ENCODE measurements around the gene FRMD5.

The FRMD5 gene

DNA sequence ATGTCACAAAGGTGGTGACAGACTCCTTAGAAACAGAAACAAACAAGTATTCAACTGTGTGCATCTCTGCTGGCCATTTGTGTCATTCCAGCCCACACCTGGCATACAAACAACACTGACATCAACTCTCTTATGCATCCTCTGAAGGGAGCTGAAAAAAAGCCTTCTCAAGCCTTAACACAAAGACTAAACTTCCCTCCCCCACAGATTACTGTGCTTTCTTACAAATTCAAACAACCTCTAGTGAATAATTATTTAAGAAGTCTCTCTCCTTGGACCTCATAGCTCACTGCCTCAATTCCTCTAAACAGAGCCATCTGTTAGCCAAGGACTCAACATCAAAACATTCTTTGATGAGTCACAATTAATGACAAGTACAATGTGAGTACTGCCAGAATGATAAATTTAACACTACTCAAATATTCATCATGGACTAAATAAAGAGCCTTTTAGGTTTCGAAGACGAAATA, 236.2 kb downstream of the FRMD5 start:
- H3K4me3 ChIP-seq (ENCODE audit: low read length) = no peak overlapping the region
- TF ChIP-seq, protein P1, sequence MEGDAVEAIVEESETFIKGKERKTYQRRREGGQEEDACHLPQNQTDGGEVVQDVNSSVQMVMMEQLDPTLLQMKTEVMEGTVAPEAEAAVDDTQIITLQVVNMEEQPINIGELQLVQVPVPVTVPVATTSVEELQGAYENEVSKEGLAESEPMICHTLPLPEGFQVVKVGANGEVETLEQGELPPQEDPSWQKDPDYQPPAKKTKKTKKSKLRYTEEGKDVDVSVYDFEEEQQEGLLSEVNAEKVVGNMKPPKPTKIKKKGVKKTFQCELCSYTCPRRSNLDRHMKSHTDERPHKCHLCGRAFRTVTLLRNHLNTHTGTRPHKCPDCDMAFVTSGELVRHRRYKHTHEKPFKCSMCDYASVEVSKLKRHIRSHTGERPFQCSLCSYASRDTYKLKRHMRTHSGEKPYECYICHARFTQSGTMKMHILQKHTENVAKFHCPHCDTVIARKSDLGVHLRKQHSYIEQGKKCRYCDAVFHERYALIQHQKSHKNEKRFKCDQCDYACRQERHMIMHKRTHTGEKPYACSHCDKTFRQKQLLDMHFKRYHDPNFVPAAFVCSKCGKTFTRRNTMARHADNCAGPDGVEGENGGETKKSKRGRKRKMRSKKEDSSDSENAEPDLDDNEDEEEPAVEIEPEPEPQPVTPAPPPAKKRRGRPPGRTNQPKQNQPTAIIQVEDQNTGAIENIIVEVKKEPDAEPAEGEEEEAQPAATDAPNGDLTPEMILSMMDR (conservative IDR thresholded peaks at IDR 0.05; ENCODE audit: low read depth, low read length) = no peak
- peak; percentile 63 for DNase-seq (ENCODE audit: low read depth)

GRCh38 chr15:43957724-43958123, 237.3 kb downstream of the FRMD5 start:
- no peak overlapping the region for H3K4me3 ChIP-seq (ENCODE audit: low read length)
- no peak for DNase-seq (ENCODE audit: low read depth)
- TF ChIP-seq, protein P1 (conservative IDR thresholded peaks at IDR 0.05; ENCODE audit: low read depth, low read length) = no peak

DNA sequence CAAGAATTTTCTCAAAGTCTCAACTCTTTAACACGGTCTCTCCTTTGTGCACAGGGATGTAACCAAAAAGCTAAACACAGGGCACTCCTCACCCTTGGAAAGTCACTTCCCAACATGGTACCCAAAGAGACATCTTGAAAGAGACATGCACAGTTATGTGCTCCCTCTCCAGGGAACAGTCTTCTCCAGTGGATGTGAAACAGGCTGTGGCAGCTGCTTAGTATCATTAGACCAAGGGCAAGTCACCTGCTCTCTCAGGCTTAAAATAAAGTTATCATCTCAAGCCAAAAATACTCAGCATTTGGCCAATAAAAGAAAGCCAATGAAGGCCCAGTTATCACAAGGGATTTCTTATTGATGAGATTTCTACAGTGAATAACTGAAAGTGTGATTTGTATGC, 239.9 kb downstream of the FRMD5 start:
- DNase-seq (ENCODE audit: low read depth) = no peak
- no peak overlapping the region for H3K4me3 ChIP-seq (ENCODE audit: low read length)
- TF ChIP-seq, protein P1 (conservative IDR thresholded peaks at IDR 0.05; ENCODE audit: low read depth, low read length) = no peak

- TF ChIP-seq, protein P1 (conservative IDR thresholded peaks at IDR 0.05; ENCODE audit: low read depth, low read length) = no peak
- DNase-seq (ENCODE audit: low read depth) = no peak
Measured at GRCh38 chr15:43954181-43954621, 240.9 kb downstream of the FRMD5 start.

DNA sequence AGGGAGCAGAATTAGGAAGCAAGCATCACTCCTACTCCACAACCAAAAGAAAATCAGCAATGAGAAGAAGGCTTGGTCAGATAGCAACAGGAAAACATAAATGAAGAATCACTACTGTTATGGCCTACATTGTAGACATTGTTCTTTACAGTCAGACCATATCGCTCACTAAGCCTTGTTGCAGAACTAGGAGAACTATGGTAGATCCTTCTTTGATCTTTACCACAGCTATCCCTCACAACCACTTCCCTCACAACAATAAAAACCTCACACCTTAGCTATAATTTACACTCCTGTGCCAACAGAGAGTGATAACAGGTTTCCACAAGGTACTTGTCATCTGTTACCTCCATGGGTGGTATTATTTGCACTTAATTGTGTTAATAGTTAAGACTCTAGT, 241.7 kb downstream of the FRMD5 start:
- TF ChIP-seq, protein P1 (conservative IDR thresholded peaks at IDR 0.05; ENCODE audit: low read depth, low read length) = no peak
- no peak overlapping the region for H3K4me3 ChIP-seq (ENCODE audit: low read length)
- DNase-seq (ENCODE audit: low read depth) = no peak

More at GRCh38 chr15:43954181-43954621, 240.9 kb downstream of the FRMD5 start:
- H3K4me3 ChIP-seq (ENCODE audit: low read length) = no peak overlapping the region

DNA sequence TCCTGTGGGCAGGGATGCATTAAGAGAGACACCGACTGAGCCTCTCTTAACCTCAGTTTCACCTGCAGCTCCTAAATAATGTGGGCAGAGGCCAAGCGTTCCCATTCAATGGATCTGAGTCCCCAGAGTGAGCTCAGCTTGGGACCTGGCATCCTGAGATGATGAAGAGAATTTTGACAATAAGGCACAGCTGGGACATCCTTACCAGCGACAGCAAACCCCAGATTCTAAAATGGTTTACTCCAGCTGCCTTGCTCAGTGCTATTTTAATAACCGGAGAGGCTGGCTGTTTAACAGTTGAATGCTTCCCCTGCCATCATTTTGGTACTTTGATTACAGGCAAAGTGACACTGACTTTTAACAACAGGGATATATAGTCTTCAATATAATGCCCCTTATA, 244.5 kb downstream of the FRMD5 start:
- TF ChIP-seq, protein P1 (conservative IDR thresholded peaks at IDR 0.05; ENCODE audit: low read depth, low read length) = no peak
- DNase-seq (ENCODE audit: low read depth) = no peak

DNA sequence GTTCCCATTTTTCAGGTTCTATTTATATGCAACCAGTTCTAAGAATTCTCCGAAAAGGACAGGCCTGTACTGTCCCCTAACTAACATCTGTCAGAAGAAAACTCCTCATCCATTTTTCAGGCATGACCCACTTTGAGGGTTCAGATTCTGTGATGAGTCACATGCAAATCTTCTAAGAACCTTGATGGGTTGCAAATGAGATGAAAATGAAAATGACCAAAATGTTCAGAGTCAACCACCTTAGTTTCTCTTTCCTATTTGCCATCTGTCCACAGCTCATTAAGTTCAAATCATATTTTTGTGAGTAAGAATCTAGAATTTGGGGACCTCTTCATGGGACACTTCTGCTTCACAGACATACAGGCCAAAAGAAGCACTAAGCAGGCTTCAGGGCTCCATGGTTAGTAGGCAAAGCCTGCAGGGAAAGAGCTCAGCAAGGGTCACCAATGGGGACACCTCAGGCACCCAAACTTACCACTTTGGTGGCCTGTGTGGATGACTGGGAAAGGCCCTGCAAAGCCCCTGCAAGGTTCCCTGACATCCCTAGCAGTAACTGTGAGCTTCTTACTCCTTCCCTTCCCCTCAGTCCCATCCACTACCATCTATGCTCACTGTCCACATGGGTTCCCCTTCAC, 246.3 kb downstream of the FRMD5 start:
- DNase-seq (ENCODE audit: low read depth) = no peak
- H3K4me3 ChIP-seq (ENCODE audit: low read length) = no peak overlapping the region

More for the DNA sequence above, 244.5 kb downstream of the FRMD5 start:
- H3K4me3 ChIP-seq (ENCODE audit: low read length) = no peak overlapping the region

More for the DNA sequence above, 246.3 kb downstream of the FRMD5 start:
- TF ChIP-seq, protein P1 (conservative IDR thresholded peaks at IDR 0.05; ENCODE audit: low read depth, low read length) = no peak

Measured in retinal pigment epithelial cell (primary cell).